ENCODE results near the gene ZRANB3.

- no peak for TF ChIP-seq CTCF (IDR thresholded peaks at IDR 0.05; ENCODE audit: extremely low read depth in 1 of 2, insufficient read depth in 1 of 2, low read depth in 1 of 2, low read length in 2 of 2)
- no peak for TF ChIP-seq POLR2A (IDR thresholded peaks at IDR 0.05; ENCODE audit: low read depth, low read length)
- no peak for TF ChIP-seq MAX (IDR thresholded peaks at IDR 0.05; ENCODE audit: insufficient read depth, insufficient read length)
These were observed 431.1 kb downstream of the ZRANB3 start for GRCh38 chr2:135099802-135100483.

Measured in endothelial cell of umbilical vein (primary cell).